ENCODE data around the gene CDKN2A.
"Not testable (repeated sequence)": the region's sequence is repeated elsewhere in the genome, so short reads cannot be mapped to it uniquely, and the experiment has no call there.

CDKN2A gene

DNA sequence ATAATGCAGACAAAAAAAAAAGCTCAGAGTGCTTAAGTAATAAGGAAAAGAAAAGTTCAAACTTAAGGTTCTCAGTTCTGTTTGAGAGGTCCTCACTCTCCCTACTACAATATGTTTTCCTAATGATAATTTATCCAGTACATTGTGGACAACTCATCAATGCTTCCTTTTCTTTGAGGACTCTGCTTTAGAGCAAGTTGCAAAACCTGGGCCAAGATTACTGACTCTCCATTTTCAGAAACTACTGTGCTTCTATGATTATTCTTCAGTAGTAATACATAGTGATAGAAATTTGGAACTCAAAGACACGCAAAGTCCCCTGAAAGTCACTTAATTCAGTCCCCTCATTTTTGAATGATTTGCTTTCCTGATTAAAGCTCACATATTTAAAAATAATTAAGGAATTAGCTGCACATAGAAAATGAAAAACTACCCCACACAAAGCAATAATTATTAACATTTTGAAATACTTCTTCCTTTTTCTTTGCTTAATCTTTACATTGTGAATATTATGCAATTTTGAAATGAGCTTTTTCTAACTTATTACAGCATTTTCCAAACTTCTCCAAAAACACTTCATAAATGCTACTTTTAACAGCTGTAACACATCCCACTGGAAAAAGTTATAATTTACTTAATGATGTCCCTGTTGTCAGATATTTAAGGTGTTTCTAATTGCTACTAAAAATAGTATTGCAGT lies 11.2 kb downstream of the CDKN2A start:
- DNase-seq (ENCODE audit: low read depth in 2 of 2): no peak

DNA sequence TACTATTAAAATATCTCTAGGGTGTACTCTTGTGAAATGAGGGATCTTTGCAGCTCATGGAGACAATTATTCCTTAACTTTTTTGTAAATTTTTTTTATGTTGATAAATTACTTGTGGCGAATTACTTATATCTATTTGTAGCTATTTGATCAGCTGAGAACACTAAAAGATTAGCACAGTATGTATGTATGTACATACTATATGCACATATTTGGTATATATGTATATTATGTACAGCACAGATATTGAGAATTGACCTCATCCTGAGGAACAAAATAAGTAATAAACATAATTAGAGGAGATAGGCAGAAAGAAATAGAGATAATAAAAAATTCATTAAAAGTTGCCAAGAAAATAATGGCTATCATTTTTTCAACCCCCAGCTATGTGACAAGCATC lies 11.8 kb downstream of the CDKN2A start:
- DNase-seq (ENCODE audit: low read depth in 2 of 2): no peak

- no peak for DNase-seq (ENCODE audit: low read depth in 2 of 2)
Measured at GRCh38 chr9:21976334-21976875, 17.8 kb downstream of the CDKN2A start.

- peak; percentile 26 to 31 for DNase-seq (ENCODE audit: low read depth in 2 of 2)
Measured at GRCh38 chr9:21974722-21975409, 19.3 kb downstream of the CDKN2A start.

DNA sequence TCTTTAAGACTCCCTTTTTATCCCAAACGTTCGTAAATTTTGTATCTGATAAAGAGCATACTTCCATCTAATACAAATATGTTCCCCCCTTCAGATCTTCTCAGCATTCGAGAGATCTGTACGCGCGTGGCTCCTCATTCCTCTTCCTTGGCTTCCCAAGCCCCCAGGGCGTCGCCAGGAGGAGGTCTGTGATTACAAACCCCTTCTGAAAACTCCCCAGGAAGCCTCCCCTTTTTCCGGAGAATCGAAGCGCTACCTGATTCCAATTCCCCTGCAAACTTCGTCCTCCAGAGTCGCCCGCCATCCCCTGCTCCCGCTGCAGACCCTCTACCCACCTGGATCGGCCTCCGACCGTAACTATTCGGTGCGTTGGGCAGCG lies 19.9 kb downstream of the CDKN2A start:
- DNase-seq (ENCODE audit: low read depth in 2 of 2): no peak

DNA sequence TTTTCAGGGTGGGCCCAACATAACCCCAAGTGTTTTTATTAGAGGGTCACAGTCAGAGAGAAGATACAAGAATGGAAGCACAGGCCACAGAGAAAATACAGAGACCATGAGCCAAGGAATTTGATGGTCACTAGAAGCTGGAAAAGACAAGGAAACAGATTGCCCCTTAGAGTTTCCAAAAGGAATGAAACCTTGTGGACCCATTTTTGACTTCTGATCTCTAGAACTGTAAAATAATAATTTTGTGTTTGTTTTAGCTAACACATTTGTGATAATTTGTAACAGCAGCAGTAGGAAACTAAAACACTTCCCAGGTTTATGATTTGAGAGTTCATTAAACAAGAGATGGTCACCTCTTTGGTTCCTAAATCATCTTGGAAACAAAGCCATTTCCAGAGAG lies 21.8 kb downstream of the CDKN2A start:
- DNase-seq (ENCODE audit: low read depth in 2 of 2): no peak

DNA sequence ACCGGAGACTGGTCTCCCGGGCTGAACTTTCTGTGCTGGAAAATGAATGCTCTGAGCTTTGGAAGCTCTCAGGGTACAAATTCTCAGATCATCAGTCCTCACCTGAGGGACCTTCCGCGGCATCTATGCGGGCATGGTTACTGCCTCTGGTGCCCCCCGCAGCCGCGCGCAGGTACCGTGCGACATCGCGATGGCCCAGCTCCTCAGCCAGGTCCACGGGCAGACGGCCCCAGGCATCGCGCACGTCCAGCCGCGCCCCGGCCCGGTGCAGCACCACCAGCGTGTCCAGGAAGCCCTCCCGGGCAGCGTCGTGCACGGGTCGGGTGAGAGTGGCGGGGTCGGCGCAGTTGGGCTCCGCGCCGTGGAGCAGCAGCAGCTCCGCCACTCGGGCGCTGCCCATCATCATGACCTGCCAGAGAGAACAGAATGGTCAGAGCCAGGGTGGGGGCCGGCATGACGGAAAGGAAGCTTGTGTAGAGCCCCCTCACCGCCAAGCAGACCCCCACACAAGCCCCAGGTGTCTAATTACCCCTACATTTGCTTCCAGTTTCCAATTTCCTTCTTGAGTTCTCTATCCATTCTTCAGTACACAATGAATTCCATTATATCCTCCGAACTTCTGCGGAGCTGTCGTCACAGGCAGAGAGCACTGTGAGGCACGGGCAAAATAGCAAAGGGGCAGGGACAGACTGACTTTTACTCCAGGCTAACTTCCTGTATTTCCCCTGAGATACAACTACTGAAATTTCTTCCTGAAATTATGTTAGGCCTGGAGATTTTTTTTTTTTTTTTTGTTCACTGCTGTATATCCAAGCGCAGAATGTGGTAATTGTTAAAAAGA lies 23.2 kb downstream of the CDKN2A start:
- DNase-seq (ENCODE audit: low read depth in 2 of 2): no peak

GRCh38 chr9:21969951-21970799 lies 24.0 kb downstream of the CDKN2A start:
- DNase-seq (ENCODE audit: low read depth in 2 of 2): no peak

DNA sequence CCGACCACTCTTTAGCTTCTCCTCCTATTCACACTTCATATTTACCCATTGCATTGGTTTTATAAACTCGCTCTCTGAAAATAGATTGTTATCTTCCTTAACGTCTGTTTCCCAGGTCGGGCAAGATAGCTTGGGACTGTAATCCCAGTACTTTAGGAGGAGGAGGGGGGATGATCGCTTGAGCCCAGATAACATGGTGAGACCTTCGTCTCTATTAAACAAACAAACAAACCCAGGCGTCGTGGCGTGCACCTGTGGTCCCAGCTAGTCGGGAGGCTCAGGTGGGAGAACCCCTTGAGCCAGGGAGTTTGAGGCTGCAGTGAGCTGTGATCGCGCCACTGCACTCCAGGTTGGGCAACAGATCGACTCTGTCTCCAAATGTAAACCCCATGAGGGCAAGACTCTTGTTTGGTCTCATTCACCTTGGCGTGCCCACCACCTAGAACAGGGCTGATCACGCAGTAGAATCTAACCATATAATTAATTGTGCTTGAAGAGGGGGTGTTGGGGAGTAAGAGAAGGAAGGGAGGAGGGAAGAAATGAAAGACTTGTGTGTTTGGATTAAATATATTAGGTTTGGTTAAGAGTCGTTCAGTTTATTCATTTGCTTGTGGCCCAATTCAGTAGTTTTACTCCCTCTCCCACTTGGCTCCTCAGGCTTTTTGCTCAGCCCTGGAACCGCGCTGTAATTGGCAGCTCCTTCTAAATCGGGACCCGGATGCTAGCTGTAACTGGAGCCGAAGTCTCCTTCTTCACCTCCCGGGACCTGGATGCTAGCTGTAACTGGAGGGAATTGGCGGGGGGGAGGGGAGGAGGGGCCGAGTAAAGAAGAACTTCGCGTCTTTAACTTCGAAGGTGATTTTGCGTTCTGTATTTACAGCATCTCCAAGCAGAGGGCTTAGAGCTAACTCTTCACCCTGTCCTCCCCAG lies 24.9 kb downstream of the CDKN2A start:
- no peak for DNase-seq (ENCODE audit: low read depth in 2 of 2)

- no peak for DNase-seq (ENCODE audit: low read depth in 2 of 2)
Measured at GRCh38 chr9:21968331-21969010, 25.7 kb downstream of the CDKN2A start.

DNA sequence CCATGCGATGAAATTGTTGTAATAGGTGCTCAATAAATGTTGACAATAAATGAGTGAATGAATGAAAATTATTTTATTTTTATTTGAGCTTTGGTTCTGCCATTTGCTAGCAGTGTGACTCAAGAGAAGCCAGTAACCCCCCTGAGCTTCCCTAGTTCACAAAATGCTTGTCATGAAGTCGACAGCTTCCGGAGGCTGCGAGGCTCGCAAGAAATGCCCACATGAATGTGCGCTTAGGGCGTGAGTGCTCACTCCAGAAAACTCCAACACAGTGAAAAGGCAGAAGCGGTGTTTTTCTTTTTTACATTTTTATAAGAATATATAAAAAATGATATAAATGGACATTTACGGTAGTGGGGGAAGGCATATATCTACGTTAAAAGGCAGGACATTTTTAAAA lies 26.5 kb downstream of the CDKN2A start:
- no peak for DNase-seq (ENCODE audit: low read depth in 2 of 2)

- no peak for DNase-seq (ENCODE audit: low read depth in 2 of 2)
Measured at GRCh38 chr9:21967169-21967568, 27.0 kb downstream of the CDKN2A start.

DNA sequence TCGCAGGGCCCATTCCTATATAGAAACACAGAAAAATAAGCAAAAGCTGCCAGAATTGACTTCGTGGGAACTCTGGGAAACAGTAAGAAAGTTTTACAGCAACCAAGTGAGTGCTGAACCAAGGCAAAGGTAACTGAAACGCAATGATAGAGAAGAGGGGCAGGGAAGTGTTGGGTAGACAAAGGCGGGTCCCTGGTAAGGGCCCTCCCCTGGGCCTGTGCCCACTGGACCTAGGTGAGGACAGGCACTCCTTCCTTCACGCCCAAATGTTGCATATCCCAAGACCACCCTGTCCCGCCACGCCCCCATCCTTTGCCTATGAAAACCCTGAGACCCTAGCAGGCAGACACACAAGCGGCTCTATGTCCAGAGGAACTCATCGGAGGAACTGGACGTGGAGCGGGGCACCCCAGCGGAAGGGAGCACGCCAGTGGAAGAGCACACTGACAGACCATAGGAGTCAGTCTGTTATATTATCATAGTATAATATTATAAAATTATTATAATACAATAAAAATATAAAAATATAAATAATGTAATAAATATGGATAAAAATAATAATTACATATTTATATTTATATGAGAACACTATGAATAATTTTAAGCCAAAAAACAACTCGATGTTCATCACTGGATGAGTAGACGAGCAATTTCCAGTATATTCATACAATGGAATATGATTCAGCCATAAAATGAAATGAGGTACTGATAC lies 27.9 kb downstream of the CDKN2A start:
- DNase-seq (ENCODE audit: low read depth in 2 of 2): no peak

- DNase-seq (ENCODE audit: low read depth in 2 of 2): peak in 1 of 2 donors; percentile 44
Measured at GRCh38 chr9:21965401-21965951, 28.7 kb downstream of the CDKN2A start.

DNA sequence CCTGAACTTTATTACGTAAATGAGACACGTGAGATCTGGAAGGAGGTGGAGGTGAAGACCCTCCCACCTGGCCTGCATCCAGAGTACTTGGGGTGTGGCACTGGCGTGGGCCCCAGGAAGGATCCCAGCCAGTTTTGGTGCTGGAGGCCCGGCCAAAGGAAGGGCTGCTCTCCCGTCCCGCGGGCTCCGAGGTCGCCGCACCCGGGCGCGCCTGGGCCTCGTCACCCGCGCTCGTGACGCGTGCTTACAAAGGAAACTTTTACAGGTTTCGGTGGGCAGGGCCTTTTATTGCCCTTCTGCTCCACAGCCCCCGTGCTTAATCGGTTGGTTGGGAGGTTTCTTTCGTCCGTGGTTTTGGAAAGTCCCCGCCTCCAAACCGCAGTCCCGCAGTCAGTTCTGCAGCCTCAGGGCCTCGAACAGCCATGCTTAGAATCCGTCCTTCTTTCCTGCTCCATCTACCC lies 29.2 kb downstream of the CDKN2A start:
- peak in 1 of 2 donors; percentile 54 for DNase-seq (ENCODE audit: low read depth in 2 of 2)

GRCh38 chr9:21961569-21961968 lies 32.6 kb downstream of the CDKN2A start:
- DNase-seq (ENCODE audit: low read depth in 2 of 2): no peak

- DNase-seq (ENCODE audit: low read depth in 2 of 2): not testable (repeated sequence)
Measured at GRCh38 chr9:21959268-21959667, 34.9 kb downstream of the CDKN2A start.

- no peak for DNase-seq (ENCODE audit: low read depth in 2 of 2)
Measured at GRCh38 chr9:21958833-21959232, 35.4 kb downstream of the CDKN2A start.

DNA sequence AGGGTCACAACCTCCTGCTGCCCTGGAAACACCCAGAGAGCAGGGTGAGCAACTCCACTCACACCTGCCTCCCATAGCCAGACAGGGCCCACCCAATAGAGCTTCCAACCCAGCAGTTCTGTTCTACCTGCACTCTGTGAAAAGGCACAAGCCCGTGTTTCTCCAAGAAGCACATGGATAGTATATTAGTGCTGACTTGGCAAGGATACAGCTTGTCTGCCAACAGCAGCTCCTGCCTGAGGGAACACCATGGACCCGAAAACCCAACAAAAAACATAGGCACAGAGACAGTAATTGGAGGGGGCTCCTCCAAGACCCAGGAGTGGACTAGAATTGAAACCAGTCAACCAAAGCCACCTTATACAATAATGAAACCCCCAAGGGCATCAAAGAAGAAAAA lies 48.6 kb downstream of the CDKN2A start:
- no peak for DNase-seq (ENCODE audit: low read depth in 2 of 2)

Data from stimulated activated CD4-positive, alpha-beta T cell treated with anti-CD3 and anti-CD28 coated beads, Interleukin-4, amount 100 ng/mL, for 48 hours (primary cell).